GM12878 (cell line): ENCODE results near the gene SP3.

ENCODE experiments used
- CREB1 ChIP-seq: IDR thresholded peaks from 2 replicates; pipeline ENCODE4 v1.6.1; 2012; ENCODE audit warnings: low read depth, mild to moderate bottlenecking, inconsistent platforms
- NRF1 ChIP-seq: conservative IDR thresholded peaks from 2 replicates; pipeline ENCODE4 v1.6.1; 2011; ENCODE audit warnings: mild to moderate bottlenecking, low read depth, low read length, improper control_type of control experiment
- POLR2AphosphoS5 ChIP-seq: IDR thresholded peaks from 2 replicates; pipeline ENCODE4 v1.6.1; 2011; ENCODE audit warnings: mild to moderate bottlenecking, low read length, inconsistent platforms
- SUZ12 ChIP-seq: fragments of 200-600 bp; sonication (generic); IDR thresholded peaks from one replicate; pipeline ENCODE4 v1.6.1; 2018; ENCODE audit warnings: antibody characterized with exemption, mild to moderate bottlenecking; ENCODE audit not compliant: unreplicated experiment
- TARDBP ChIP-seq: IDR thresholded peaks from 2 replicates; pipeline ENCODE4 v1.6.1; 2016; ENCODE audit warnings: borderline replicate concordance
- ZBED1 ChIP-seq: IDR thresholded peaks from 2 replicates; pipeline ENCODE4 v1.6.1; 2016; ENCODE audit warnings: borderline replicate concordance
- TF ChIP-seq, protein P1 (sequence below), 3 experiments: IDR thresholded peaks in 2 of 3; conservative IDR thresholded peaks in 1 of 3; 2 replicates each; pipeline ENCODE4 v1.5.1; 2011; ENCODE audit warnings: low read depth in 3 of 3, low read length in 3 of 3, mild to moderate bottlenecking in 3 of 3, control low read depth in 2 of 3, moderate library complexity in 2 of 3, inconsistent platforms in 1 of 3, mixed read lengths in 1 of 3; ENCODE audit not compliant: control insufficient read depth in 2 of 3, insufficient read depth in 1 of 3; ENCODE audit errors: extremely low read depth in 1 of 3
- TF ChIP-seq, protein P2 (sequence below): IDR thresholded peaks from 2 replicates; pipeline ENCODE4 v1.6.1; 2012; ENCODE audit warnings: mild to moderate bottlenecking, low read depth, low read length

DNA sequence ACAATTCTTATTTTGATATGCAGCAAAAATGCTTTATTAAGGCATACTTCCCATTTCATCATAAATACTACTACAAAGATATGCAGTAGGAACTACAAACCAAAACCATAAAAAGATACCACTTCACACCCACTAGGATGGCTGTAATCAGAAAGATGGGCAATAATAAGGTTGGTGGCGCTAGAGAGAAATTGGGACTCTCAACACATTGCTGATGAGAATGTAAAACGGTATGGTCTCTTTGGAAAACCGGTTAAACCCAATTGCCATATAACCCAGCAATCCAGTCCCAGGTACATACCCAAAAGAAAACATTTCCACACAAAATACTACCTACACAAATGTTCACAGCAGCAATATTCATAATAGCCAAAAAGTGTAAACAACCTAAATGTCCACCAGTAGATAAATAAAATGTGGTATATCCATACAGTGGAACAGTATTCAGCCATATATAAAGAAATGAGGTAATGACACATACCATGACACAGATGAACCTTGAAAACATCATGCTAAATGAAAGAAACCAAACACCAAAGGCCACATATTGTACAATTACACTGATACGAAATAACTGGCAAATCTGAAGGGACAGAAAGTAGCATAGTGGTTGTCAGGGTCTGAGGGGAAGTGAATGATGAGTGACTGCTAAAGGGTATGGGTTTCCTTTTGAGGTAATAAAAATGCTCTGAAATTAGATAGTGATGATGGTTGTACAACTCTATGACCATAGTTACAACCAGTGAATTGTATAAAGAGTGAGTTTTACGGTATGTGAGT is 12.7 kb downstream of the SP3 start:
- no peak for TF ChIP-seq CREB1
- TF ChIP-seq NRF1, result no peak
- TF ChIP-seq, protein P1, sequence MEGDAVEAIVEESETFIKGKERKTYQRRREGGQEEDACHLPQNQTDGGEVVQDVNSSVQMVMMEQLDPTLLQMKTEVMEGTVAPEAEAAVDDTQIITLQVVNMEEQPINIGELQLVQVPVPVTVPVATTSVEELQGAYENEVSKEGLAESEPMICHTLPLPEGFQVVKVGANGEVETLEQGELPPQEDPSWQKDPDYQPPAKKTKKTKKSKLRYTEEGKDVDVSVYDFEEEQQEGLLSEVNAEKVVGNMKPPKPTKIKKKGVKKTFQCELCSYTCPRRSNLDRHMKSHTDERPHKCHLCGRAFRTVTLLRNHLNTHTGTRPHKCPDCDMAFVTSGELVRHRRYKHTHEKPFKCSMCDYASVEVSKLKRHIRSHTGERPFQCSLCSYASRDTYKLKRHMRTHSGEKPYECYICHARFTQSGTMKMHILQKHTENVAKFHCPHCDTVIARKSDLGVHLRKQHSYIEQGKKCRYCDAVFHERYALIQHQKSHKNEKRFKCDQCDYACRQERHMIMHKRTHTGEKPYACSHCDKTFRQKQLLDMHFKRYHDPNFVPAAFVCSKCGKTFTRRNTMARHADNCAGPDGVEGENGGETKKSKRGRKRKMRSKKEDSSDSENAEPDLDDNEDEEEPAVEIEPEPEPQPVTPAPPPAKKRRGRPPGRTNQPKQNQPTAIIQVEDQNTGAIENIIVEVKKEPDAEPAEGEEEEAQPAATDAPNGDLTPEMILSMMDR (IDR thresholded peaks at IDR 0.05 in 2 of 3, conservative IDR thresholded peaks at IDR 0.05 in 1 of 3; ENCODE audit: control insufficient read depth in 2 of 3, extremely low read depth in 1 of 3, insufficient read depth in 1 of 3, low read depth in 3 of 3, low read length in 3 of 3), result no peak
- TF ChIP-seq ZBED1, result no peak
- TF ChIP-seq SUZ12, result no peak
- TF ChIP-seq, protein P2, sequence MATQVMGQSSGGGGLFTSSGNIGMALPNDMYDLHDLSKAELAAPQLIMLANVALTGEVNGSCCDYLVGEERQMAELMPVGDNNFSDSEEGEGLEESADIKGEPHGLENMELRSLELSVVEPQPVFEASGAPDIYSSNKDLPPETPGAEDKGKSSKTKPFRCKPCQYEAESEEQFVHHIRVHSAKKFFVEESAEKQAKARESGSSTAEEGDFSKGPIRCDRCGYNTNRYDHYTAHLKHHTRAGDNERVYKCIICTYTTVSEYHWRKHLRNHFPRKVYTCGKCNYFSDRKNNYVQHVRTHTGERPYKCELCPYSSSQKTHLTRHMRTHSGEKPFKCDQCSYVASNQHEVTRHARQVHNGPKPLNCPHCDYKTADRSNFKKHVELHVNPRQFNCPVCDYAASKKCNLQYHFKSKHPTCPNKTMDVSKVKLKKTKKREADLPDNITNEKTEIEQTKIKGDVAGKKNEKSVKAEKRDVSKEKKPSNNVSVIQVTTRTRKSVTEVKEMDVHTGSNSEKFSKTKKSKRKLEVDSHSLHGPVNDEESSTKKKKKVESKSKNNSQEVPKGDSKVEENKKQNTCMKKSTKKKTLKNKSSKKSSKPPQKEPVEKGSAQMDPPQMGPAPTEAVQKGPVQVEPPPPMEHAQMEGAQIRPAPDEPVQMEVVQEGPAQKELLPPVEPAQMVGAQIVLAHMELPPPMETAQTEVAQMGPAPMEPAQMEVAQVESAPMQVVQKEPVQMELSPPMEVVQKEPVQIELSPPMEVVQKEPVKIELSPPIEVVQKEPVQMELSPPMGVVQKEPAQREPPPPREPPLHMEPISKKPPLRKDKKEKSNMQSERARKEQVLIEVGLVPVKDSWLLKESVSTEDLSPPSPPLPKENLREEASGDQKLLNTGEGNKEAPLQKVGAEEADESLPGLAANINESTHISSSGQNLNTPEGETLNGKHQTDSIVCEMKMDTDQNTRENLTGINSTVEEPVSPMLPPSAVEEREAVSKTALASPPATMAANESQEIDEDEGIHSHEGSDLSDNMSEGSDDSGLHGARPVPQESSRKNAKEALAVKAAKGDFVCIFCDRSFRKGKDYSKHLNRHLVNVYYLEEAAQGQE, result no peak
- TF ChIP-seq TARDBP, result no peak
- no peak for TF ChIP-seq POLR2AphosphoS5
